Ovary (tissue), 9 donors: Measurements from ENCODE around the gene INCENP. TPM values are rescaled to one million over a fixed set of nuclear protein-coding genes. Genes with fewer than 3 reads are reported as not detected.

Experiments
- DNase-seq, 5 donors: peaks; one replicate each; pipeline ENCODE4 v3.0.0-alpha.2; 2019 to 2020
- H3K27ac ChIP-seq, 2 donors: fragments of 200-600 bp; one replicate each; pipeline versions ENCODE4 v1.5.1 to v1.8.0; 2019 to 2022
- H3K27me3 ChIP-seq: fragments of 200-600 bp; one replicate; pipeline ENCODE4 v1.8.0; 2022
- H3K36me3 ChIP-seq: fragments of 200-600 bp; sonication (generic); one replicate; pipeline ENCODE4 v1.5.1; 2019
- H3K4me1 ChIP-seq: one replicate; pipeline ENCODE4 v1.8.1; 2013; ENCODE audit warnings: mild to moderate bottlenecking, moderate library complexity; ENCODE audit not compliant: insufficient read depth
- H3K4me3 ChIP-seq: fragments of 200-600 bp; sonication (generic); one replicate; pipeline ENCODE4 v1.5.1; 2017
- H3K9me3 ChIP-seq, 2 donors: fragments of 200-600 bp in 1 of 2; sonication (generic) in 1 of 2; one replicate each; pipeline versions ENCODE4 v1.5.1 to v1.8.1; 2013 to 2019; ENCODE audit warnings: mild to moderate bottlenecking in 1 of 2, moderate library complexity in 1 of 2
- EP300 ChIP-seq: sonication (generic); formaldehyde crosslinking; IDR thresholded peaks from one replicate; pipeline ENCODE4 v1.6.1; 2017; ENCODE audit warnings: antibody characterized with exemption
- POLR2A ChIP-seq: fragments of 450-650 bp; IDR thresholded peaks from one replicate; pipeline ENCODE4 v1.6.1; 2017; ENCODE audit warnings: antibody characterized with exemption, mild to moderate bottlenecking, moderate library complexity
- whole genome bisulfite sequencing, 3 donors: extraction: QIAGEN DNeasy Blood & Tissue Kit in 1 of 3; methylation state at CpG; one replicate each; pipeline versions ENCODE4 v1.1.5 to v1.1.7; 2013 to 2017; 5-methylcytosine and 5-hydroxymethylcytosine counted together
- intact Hi-C, 4 donors: fragments of 100-400 bp; cut with DNase I; formaldehyde crosslinking; loops; one replicate each; pipeline versions ENCODE4 v1.11.0 to v1.15.1; 2022 to 2023
- polyA plus RNA-seq, 2 donors: library from polyadenylated mRNA; stranded (reverse); fragments of 200-250 nt in 1 of 2; fragments of 350-450 nt in 1 of 2; fragmentation: Illumina TruSeq in 1 of 2; extraction: RNeasy Lipid Tissue Mini Kit (QIAGEN cat#74804) in 1 of 2; gene quantifications; one replicate each; pipeline ENCODE4 v1.2.3, GENCODE V29; 2013 to 2014
- total RNA-seq, 7 donors: library from RNA; depleted of rRNA in 2 of 7; stranded (reverse); fragments of >200 nt in 2 of 7; fragmentation: NEBNext Ultra II Directional in 3 of 7; extraction: Animal tissue kit (Norgen Biotek cat#: 25700) in 3 of 7; gene quantifications; one replicate each; pipeline versions ENCODE4 v1.1.0 to v1.2.4, GENCODE V29; 2016 to 2023
- TF ChIP-seq, protein P1 (sequence below), 3 donors: fragments of 450-650 bp in 2 of 3; fragments of 200-600 bp in 1 of 3; IDR thresholded peaks; one replicate each; pipeline versions ENCODE4 v1.5.1 to v1.8.0; 2016 to 2022; ENCODE audit warnings: antibody characterized with exemption in 3 of 3, mild to moderate bottlenecking in 1 of 3
- donor health status: DM: no; HTN: no; CAD: no; lungs with moderate emphysema.
- donor health status: DM: no; HTN: no; CAD: no.
- donor health status: Bipolar disorder and iron deficiency.
- donor health status: DM: yes; HTN: yes; CAD: no.
- donor health status: DM: no; HTN: no; CAD: no.
- donor health status: DM: yes; HTN: yes; CAD: no.

INCENP gene
- total and polyA plus RNA-seq, 9 donors: 6.6 to 20.0 (median 14.6) TPM

GRCh38 chr11:62201376-62201775, 77.6 kb downstream of the INCENP start:
- H3K4me1 ChIP-seq: no peaks in the 10 kb centered on the region
- H3K4me3 ChIP-seq: no peak overlapping the region
- no peak overlapping the region for H3K27ac ChIP-seq
- no peaks in the 10 kb centered on the region for H3K36me3 ChIP-seq
- no peak for TF ChIP-seq POLR2A
- TF ChIP-seq, protein P1, sequence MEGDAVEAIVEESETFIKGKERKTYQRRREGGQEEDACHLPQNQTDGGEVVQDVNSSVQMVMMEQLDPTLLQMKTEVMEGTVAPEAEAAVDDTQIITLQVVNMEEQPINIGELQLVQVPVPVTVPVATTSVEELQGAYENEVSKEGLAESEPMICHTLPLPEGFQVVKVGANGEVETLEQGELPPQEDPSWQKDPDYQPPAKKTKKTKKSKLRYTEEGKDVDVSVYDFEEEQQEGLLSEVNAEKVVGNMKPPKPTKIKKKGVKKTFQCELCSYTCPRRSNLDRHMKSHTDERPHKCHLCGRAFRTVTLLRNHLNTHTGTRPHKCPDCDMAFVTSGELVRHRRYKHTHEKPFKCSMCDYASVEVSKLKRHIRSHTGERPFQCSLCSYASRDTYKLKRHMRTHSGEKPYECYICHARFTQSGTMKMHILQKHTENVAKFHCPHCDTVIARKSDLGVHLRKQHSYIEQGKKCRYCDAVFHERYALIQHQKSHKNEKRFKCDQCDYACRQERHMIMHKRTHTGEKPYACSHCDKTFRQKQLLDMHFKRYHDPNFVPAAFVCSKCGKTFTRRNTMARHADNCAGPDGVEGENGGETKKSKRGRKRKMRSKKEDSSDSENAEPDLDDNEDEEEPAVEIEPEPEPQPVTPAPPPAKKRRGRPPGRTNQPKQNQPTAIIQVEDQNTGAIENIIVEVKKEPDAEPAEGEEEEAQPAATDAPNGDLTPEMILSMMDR (IDR thresholded peaks at IDR 0.05): no peak
- TF ChIP-seq EP300: no peak
- no peak for DNase-seq
- WGBS, 3 donors: 60 to 67% (median 66%) methylated on average over 2 of the region's 2 CpGs
- intact Hi-C loops: no loop called here
- no peaks in the 10 kb centered on the region for H3K27me3 ChIP-seq
- H3K9me3 ChIP-seq: no peaks in the 10 kb centered on the region

Other genes starting within 250 kb of the INCENP start
- gene FADS3, start 232.5 kb upstream of the INCENP start, total RNA-seq: 10 to 100 TPM; 21.9 to 85.8 (median 41.3) TPM
- 10 to 100 TPM; 10.6 to 52.3 TPM for gene FADS3, start 232.5 kb upstream of the INCENP start, polyA plus RNA-seq
- 10 to 100 TPM; 14.1 to 90.0 (median 53.8) TPM for gene RAB3IL1, start 206.4 kb upstream of the INCENP start, total RNA-seq
- gene RAB3IL1, start 206.4 kb upstream of the INCENP start, polyA plus RNA-seq: 10 to 100 TPM in 1 of 2 donors, 1 to 10 TPM in 1; 4.5 to 42.8 TPM
- 10 to 100 TPM in 1 of 7 donors, 1 to 10 TPM in 6; 1.0 to 17.8 (median 6.1) TPM for gene BEST1, start 173.7 kb upstream of the INCENP start, total RNA-seq
- gene BEST1, start 173.7 kb upstream of the INCENP start, polyA plus RNA-seq: 1 to 10 TPM; 3.5 to 4.0 TPM
- 1,000 to 10,000 TPM; 1,118 to 2,442 (median 2,118) TPM for gene FTH1, start 156.4 kb upstream of the INCENP start, total RNA-seq
- 1,000 to 10,000 TPM; 2,228 to 5,649 TPM for gene FTH1, start 156.4 kb upstream of the INCENP start, polyA plus RNA-seq
- gene SCGB1D1, start 66.2 kb downstream of the INCENP start, total RNA-seq: not detected
- not detected for gene SCGB1D1, start 66.2 kb downstream of the INCENP start, polyA plus RNA-seq
- 100 to 1,000 TPM in 1 of 7 donors, 10 to 100 TPM in 2, 1 to 10 TPM in 2, not detected in 2; 3.4 to 112 (median 14.4) TPM for gene SCGB2A1, start 84.7 kb downstream of the INCENP start, total RNA-seq
- gene SCGB2A1, start 84.7 kb downstream of the INCENP start, polyA plus RNA-seq: under 1 TPM in 1 of 2 donors, not detected in 1; 0.68 TPM
- gene SCGB1D2, start 118.2 kb downstream of the INCENP start, total RNA-seq: 10 to 100 TPM in 2 of 7 donors, 1 to 10 TPM in 2, not detected in 3; 2.5 to 69.2 (median 7.5) TPM
- under 1 TPM in 1 of 2 donors, not detected in 1; 0.53 TPM for gene SCGB1D2, start 118.2 kb downstream of the INCENP start, polyA plus RNA-seq
- not detected for gene SCGB2A2, start 146.1 kb downstream of the INCENP start, total RNA-seq
- not detected for gene SCGB2A2, start 146.1 kb downstream of the INCENP start, polyA plus RNA-seq
- gene SCGB1D4, start 175.1 kb downstream of the INCENP start, total RNA-seq: 10 to 100 TPM in 1 of 7 donors, 1 to 10 TPM in 2, not detected in 4; 1.1 to 25.3 (median 8.5) TPM
- gene SCGB1D4, start 175.1 kb downstream of the INCENP start, polyA plus RNA-seq: not detected
- gene ASRGL1, start 213.4 kb downstream of the INCENP start, total RNA-seq: 100 to 1,000 TPM in 1 of 7 donors, 10 to 100 TPM in 3, 1 to 10 TPM in 3; 1.6 to 143 (median 12.3) TPM
- gene ASRGL1, start 213.4 kb downstream of the INCENP start, polyA plus RNA-seq: 1 to 10 TPM; 2.9 to 3.7 TPM